GM06990 (cell line): ENCODE data around the gene TAF1B.

ENCODE experiments used
- DNase-seq: peaks from one replicate; pipeline ENCODE4 v3.0.0-alpha.2; 2011; ENCODE audit not compliant: insufficient read length; ENCODE audit errors: extremely low read depth
- H3K27me3 ChIP-seq: replicated peaks from 2 replicates; pipeline ENCODE4 v1.6.0; 2011; ENCODE audit warnings: low read length; ENCODE audit not compliant: control insufficient read depth, insufficient read depth
- H3K36me3 ChIP-seq: 2 replicates; pipeline ENCODE4 v1.5.1; 2011; ENCODE audit warnings: low read length; ENCODE audit not compliant: control insufficient read depth, insufficient read depth
- H3K4me3 ChIP-seq: replicated peaks from 2 replicates; pipeline ENCODE4 v1.5.1; 2011; ENCODE audit warnings: low read depth, mild to moderate bottlenecking, control low read depth, low read length
- TF ChIP-seq, protein P1 (sequence below): IDR thresholded peaks from 2 replicates; pipeline ENCODE4 v1.5.1; 2011; ENCODE audit warnings: low read length, control low read depth, mild to moderate bottlenecking, inconsistent platforms; ENCODE audit not compliant: insufficient read depth, poor library complexity, severe bottlenecking

TAF1B gene

DNA sequence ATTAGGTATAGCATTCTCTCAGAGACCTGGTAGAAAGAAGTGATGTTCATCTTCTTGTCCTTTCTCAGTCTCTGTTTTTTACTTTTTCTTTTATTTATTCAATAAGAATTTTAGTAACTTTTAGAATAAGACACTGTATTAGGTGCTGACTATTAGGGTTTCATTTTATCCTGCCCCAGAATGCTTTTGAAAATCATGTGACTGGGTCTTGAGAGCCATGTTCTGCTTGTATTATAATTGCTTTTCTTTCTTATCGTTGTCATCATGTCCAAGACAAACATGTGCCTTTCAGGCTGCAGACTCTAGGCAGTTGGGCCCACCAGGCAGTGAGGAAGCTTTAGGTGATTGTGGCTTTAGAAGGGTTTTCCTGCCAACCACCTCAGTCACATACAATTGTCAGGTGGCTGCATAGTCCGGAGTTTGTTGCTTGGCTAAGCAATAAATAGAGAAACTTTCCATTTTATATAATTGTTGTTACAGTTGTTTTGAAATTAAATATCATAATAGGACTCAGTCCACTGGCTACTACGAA is 123.3 kb downstream of the TAF1B start:
- Histone ChIP-seq H3K27me3 (no peaks in the 10 kb centered on the region), H3K4me3 (no peak overlapping the region), H3K36me3 (no peaks in the 10 kb centered on the region)
- no peak for DNase-seq
- TF ChIP-seq, protein P1, sequence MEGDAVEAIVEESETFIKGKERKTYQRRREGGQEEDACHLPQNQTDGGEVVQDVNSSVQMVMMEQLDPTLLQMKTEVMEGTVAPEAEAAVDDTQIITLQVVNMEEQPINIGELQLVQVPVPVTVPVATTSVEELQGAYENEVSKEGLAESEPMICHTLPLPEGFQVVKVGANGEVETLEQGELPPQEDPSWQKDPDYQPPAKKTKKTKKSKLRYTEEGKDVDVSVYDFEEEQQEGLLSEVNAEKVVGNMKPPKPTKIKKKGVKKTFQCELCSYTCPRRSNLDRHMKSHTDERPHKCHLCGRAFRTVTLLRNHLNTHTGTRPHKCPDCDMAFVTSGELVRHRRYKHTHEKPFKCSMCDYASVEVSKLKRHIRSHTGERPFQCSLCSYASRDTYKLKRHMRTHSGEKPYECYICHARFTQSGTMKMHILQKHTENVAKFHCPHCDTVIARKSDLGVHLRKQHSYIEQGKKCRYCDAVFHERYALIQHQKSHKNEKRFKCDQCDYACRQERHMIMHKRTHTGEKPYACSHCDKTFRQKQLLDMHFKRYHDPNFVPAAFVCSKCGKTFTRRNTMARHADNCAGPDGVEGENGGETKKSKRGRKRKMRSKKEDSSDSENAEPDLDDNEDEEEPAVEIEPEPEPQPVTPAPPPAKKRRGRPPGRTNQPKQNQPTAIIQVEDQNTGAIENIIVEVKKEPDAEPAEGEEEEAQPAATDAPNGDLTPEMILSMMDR, result no peak

DNA sequence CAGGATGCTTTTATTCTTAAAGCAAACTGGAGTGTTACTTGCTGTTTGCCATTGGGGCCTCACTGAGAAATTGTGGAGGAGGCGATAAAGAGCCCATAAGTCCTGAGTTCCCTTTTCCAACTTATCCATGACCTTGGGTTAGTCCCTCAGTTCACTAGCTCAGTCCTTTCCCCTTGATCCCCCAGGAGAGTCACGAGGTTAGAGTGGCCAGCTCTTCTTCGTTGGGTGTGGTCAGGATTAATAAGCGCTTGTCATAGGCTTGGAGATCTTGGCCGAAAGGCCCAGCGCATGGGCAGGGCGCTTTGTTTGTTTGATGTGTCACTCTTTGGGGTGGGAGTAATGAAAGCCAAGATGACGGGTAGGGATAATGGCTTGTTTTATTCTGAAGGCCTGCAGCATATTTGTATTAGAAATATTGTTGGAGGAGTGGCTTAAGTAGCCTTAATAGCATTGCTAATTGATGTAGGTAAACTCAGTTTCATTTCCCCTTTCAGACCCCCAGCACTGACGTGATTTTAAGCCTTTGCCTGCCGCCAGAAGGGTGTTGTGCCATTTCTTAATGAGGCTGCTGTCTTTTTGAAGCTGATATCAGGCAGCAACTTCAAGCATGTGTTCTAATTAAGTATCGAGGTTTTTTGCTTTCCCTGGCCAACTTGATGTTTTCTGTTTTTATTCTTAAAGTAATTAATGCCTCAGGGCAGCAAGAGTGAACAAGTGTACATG is 123.9 kb downstream of the TAF1B start:
- Histone ChIP-seq H3K27me3 (no peaks in the 10 kb centered on the region), H3K4me3 (no peak overlapping the region), H3K36me3 (no peaks in the 10 kb centered on the region)
- peak; percentile 49 for DNase-seq
- TF ChIP-seq, protein P1, result no peak

DNA sequence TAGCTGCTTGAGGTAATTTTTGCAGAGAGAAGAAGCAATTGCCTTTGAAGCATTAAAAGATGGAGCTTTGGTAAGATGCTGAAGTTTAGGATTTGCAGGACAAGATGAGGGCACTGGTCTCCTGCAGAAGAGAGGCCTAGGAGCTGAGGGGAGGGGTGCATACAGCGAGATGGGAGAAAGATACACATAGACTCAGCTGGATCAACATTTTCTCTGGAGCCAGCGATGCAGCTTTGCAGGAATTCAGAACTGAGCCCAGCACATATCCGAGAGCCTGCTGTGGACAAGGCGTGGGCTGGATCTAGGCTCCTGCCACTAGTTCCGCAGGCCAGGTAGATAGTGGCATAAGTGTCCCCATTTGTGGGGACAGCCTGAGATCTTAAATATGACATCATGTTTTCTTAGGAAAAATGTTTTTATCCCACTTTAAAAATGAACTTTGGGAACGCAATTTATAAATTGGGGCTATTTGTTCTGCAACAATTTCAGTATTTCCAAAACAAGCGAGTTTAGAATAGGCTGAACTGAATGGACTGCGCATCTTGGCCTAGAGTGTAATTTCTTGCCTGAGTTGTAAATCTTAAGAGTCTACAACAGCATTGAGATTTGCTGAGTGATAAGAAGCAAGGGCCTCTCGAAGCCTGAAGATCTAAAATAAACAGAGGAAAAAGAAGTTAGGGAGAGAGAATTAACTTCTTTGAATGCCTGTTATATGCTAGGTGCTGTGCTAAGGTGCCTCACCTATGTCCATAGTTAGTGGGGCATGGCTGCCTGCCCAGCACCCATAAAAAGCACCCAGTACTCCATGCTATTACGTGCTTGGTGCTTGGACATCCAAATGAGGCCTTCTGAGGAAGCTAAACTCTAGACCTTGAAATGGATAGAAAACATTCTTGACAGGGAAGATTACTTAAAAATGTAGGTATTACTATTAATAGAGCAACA is 125.6 kb downstream of the TAF1B start:
- Histone ChIP-seq H3K27me3 (no peaks in the 10 kb centered on the region), H3K36me3 (no peaks in the 10 kb centered on the region), H3K4me3 (no peak overlapping the region)
- TF ChIP-seq, protein P1, result no peak
- no peak for DNase-seq

DNA sequence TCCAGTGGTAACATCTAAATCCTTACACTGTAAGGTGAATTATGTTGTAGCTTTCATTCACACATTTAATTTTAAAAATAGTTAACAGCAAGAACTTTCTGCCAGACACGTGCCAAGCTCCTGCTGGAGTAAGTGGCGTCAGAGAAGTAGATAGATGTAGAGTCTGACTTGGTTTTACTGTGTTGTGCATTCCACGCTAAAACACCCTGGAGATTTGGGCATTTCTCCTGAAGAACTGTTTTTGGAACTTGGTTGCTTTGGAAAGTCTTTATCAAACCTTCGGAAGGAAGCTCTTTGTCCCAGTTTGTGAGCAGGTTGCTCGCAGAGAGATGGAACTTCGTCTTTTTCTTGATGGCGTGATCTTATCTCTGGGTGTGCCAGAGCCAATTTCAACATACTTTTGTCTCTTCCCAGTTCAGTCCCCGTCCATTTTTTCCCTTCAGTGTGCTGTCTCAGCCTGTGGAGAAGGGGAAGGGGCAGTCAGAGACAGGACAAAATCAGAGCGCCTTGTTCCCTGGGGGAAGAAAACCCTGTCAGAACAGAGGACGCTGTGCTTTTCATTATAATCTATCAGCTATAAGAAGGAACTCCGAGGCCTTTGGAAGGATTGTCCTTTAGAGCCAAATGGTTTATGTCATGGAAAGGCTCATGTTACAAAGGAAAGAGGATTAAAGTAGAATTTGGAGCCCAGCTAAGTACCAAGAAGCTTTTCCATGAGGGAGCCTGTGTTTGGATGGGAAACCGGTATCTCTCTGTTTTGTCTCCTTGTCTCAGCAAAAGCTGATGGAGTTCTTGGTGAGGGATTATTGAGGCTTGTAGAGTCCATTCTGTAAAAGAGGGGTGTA is 127.1 kb downstream of the TAF1B start:
- TF ChIP-seq, protein P1, result no peak
- no peaks in the 10 kb centered on the region for H3K36me3 ChIP-seq
- no peak for DNase-seq
- H3K27me3 ChIP-seq, result no peaks in the 10 kb centered on the region
- H3K4me3 ChIP-seq, result no peak overlapping the region

DNA sequence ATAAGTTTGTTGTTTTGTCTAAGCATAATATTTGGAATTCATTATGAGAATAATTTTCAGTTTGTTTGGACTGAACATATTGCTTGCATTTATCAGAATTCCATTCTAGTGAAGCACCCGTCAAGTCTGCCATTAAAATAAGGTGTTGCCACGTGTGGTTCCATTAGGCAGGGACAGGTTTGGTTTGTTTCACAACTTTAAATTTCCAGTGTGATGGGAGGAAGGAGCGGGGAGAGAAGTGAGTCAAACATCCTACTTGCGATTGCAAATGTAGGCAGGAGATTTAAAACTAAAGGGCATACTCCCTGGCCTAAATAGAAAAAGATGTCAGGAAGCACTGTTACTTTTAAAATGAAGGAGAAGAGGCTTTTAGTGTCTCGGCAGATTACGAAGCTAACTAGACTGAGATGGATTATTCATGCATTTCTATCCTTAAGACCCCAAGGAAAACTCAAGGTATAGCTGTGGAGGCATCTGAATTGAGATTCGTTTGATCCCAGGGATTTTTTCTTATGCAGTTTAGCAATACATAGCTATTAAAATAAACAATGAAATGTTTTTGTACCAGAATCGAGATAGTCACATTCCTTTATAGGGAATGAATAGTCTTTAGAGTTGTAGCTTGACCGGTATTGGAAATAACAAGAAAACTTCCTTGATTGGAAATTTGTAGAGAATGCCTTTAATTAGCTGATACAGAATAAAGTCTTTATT is 128.0 kb downstream of the TAF1B start:
- H3K27me3 ChIP-seq, result no peaks in the 10 kb centered on the region
- no peak overlapping the region for H3K4me3 ChIP-seq
- H3K36me3 ChIP-seq, result no peaks in the 10 kb centered on the region
- no peak for DNase-seq
- TF ChIP-seq, protein P1, result no peak
